Fibroblast of peridontal ligament (primary cell): ENCODE data around the gene SOD3.
A peak's percentile ranks its signal among the peaks of the same experiment; 100 is the strongest.

ENCODE experiments used
- DNase-seq: peaks from one replicate; pipeline ENCODE4 v3.0.0-alpha.2; 2010; ENCODE audit errors: extremely low read depth

Gene SOD3

GRCh38 chr4:24801136-24801855, 5.9 kb downstream of the SOD3 start:
- no peak for DNase-seq

- peak; percentile 27 for DNase-seq
Measured at GRCh38 chr4:24802648-24803047, 7.3 kb downstream of the SOD3 start.

- DNase-seq: no peak
Measured at GRCh38 chr4:24805067-24805466, 9.7 kb downstream of the SOD3 start.

DNA sequence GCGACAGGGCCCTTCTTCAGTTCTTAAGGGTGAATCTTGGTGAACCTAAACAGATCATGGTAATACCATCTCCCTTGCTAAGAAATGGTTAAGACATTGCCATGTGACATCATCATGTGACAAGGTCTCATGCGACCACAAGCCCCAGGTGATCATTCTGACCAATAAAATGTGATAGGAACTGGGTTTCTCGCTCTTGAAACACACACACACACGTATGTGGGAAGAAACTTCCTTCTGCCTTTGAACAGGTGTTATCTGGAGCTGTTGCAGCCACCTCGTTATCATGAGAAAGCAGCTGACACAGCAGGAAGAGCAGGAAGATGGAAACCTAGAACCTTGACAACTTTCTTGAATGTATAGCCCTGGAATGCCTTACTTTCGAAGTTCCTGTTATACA, 10.2 kb downstream of the SOD3 start:
- DNase-seq: no peak

- DNase-seq: no peak
Measured at GRCh38 chr4:24806206-24806990, 11.0 kb downstream of the SOD3 start.

- no peak for DNase-seq
Measured at GRCh38 chr4:24807611-24808010, 12.2 kb downstream of the SOD3 start.

DNA sequence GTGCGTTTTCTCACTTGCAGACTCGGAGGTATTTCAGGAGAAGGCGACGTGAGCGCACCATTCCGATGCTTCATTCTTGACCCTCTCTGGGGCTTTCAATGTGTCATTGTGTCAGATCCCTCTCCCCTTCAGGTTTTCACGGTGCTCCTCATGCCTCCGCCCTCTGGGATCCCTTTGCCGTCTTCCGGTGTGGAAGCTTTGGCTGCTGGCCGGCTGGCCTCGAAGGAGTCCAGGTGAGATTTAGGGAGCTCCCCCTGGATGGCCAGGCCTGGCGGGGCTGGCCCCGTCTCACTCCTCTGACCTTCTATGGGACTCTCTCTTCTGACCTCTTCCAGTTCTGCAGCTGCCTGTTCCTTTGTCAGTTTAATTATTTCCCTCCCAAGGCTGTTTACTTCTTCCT, 12.9 kb downstream of the SOD3 start:
- DNase-seq: no peak

DNA sequence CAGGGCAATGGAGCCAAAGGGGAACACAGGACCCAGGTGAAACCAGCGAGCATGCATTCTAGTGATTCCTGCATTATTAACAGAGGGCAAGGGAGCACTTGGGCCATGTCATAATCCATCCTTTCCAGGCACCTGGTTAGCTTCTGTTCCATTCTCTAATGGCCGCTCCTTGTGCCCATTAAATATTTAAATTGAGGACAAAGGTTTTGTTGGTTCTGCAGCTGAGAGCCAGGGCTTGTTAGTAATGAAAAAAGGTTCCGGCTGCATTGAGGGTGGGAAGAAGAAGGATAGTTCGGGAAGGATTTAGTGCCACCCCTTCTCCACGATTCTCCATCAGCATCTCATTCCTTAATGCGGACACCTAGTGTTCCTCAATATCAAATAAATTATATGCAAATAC, 13.6 kb downstream of the SOD3 start:
- no peak for DNase-seq

DNA sequence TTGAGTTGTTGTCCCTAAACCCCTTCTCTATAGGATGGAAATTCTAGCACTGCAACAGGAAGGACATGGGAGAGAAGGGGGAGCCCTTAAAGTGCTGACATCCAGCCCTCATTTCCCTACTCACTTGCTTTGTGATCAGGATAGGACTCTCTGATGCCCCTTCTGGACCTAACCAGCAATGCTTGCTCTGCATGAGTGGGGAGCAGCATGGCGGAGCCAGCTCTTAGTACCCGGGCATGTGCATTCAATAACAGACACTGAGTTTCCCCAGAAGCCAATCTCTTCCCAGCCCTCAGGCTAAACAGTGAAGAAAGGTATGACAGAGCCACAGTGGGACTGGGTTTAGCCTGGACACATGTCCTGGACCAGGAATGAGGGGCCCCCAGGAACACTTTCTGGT, 14.0 kb downstream of the SOD3 start:
- no peak for DNase-seq

DNA sequence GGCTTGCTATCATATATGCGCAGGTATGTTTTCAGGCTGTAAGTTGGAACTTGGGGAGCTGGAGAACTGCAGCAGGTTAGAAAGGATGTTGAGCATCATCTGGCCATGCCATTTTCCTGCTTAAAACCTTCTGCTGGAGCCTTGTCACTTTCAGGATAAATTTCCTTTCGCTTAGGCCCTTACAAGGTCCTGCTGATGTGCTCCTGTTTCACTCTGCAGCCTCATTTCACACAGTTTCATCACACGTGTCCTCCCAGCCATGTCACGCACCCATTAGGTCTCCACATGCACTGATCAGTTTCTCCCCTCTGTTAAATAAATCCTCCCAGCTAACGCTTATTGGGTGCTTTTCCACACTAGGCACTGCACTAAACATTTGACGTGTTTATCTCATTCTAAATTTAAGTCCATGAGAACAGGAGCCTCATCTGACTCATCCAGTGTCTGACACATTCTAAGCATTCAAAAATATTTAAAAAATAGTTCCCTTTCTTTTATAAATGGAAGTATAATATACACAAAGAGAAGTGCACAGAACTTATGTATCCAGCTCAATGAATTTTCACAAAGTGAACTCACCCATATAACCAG, 14.5 kb downstream of the SOD3 start:
- DNase-seq: peak; percentile 59

DNA sequence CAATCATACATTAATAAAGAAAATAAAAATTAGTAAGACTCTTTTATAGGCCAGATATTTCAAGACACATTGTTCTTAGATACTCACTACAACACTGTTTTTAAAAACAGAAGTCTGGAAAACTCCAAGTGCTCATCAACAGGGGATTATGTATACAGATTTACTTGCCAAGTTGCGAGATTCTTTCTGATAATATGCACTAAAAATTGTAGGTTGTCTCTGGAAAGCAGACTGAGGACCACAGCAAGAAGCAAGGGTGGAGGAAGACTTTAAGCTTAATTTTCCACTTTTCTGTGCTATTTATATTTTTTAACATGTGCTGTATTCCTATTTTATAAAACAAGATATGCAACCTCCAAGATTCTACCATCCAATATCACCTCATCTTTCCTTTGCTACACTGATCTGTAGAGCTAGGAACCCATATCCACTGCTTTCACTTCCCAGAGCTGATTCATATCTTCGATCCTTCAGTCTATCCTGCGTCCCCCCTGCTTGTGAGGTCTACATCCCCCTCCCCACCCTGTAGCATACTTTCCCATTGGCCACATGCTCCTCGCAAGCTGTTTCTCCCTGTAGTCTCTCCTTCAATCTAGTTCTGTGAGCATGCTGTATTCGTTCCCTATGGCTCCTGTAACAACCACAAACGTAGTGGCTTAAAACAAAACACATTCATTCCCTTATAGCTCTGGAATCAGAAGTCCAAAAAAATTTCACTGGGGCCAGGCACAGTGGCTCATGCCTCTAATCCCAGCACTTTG, 15.7 kb downstream of the SOD3 start:
- DNase-seq: no peak

- DNase-seq: no peak
Measured at GRCh38 chr4:24813732-24814131, 18.4 kb downstream of the SOD3 start.

- no peak for DNase-seq
Measured at GRCh38 chr4:24816797-24817196, 21.4 kb downstream of the SOD3 start.

DNA sequence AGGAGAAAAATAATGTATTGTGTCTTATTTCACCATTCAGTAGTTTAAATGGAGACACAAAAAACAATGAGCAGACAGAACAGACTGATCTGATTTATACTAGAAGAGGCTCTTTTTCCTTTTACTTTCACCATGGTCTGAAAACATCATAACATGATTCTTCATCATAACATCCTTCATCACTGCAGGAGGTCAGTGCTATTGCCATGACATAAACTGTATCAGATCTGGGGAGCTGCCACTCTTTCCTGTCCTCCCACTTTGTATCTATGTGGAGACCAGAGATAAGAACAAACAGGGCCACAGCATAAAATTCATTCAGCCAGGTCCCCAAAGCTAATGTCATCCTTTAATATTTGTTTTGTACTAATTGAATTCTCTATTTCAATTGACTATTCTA, 25.2 kb downstream of the SOD3 start:
- DNase-seq: no peak

DNA sequence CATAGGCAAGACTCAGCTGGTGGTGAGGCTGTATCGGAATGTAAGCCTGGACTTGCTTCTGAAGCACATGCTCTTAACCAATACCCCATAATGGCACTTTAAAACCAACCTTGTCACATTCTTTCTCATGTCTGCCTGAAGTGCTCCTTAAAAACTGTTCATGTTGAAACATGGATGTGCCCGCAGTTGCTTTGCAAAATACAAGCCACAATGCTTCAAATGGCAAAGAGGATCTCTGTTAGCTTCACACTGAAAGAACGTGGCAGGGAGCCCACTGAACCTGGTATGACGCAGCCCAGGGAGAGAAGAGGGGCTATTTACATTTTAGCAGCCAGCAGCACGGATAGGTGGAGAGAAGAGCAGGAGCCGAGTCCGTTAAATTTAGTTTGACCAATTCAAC, 29.3 kb downstream of the SOD3 start:
- no peak for DNase-seq

DNA sequence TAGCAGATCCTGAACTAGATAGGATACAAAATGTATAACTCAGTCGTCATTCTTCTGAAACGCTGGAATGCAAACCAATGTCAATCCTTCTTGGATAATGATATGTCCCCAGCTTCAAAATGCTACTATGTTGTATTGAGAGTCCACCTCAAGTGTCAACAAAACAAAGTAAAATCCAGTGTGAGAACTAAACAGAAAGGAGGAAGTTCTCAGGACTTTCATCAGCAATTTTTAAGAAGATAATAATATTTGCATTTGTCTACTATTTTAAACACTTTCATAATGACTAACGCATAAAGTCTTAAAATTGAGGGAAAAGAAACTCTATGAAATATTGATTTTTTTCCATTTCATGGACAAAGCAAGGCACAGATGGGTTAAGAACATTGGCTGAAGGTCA, 36.3 kb downstream of the SOD3 start:
- no peak for DNase-seq

- DNase-seq: no peak
Measured at GRCh38 chr4:24835696-24836095, 40.3 kb downstream of the SOD3 start.

GRCh38 chr4:24836661-24837242, 41.4 kb downstream of the SOD3 start:
- DNase-seq: no peak

- DNase-seq: no peak
Measured at GRCh38 chr4:24837336-24837735, 42.0 kb downstream of the SOD3 start.

GRCh38 chr4:24837781-24838180, 42.4 kb downstream of the SOD3 start:
- no peak for DNase-seq

GRCh38 chr4:24840362-24840761, 45.0 kb downstream of the SOD3 start:
- DNase-seq: no peak
